ENCODE data around the gene ZNF865. TPM values are rescaled to one million over a fixed set of nuclear protein-coding genes. Genes with fewer than 3 reads are reported as not detected.

The ZNF865 gene
- total RNA-seq, 1 experiment from 2014 or later: 16.2 TPM

DNA sequence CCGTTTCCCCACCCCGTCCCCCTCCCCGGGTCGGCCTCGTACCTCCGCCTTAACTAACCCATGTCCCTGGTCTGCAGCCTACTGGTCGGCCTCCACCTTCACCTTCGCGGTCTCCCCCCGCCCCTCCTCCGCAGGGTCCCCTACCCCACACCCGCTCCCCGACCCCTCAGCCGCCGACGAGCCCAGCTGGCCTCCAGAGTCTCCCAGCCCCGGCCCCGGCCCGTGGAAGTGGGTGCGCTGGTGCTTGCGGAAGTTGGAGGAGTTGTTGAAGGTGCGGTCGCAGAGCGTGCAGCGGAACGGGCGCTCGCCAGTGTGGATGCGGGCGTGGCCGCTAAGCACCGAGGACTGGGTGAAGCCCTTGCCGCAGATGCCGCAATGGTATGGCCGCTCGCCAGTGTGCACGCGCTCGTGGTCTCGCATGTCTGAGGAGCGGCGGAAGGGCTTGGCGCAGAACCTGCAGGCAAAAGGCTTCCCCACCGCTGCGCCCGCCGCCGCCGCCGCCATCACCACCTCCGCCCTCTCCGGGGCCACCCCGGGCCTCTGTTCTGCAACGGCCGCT is 16.3 kb downstream of the ZNF865 start:
- no TSS peak for BruUV-seq (replicated peaks)

DNA sequence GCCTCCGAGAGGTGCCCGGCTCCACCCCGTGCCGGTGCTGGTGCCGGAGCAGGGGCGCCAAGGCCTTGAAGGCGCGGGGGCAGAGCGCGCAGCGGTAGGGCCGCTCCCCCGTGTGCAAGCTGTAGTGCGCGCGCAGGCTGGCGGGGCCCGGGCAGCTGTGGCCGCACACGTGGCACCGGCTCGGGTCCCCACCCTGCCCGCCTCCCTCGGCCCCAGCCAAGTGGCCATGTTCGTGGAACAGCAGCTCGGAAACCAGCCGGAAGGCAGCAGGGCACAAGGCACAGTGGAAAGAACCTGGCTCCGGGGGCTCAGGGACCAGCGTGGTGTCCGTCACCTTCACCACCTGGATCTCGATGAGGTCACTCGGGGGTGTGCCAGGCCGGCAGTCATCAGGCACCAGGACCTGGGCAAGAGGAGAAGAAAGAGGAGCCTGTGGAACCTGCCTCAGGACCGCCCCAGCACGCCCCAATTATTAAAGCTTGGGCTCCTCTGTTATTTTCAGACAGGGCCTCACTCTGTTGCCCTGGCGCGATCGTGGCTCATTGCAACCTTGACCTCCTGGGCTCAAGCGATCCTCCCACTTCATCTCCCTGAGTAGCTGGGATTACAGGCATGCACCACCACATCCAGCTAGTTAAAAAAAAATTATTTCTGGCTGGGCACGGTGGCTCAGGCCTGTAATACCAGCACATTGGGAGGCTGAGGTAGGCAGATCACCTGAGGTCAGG is 17.0 kb downstream of the ZNF865 start:
- ChIA-PET POLR2A (interaction anchor here (0.6 to 0.8 kb wide), 2 partner anchors 12 to 138 kb away, joined by 3 read pairs; partner anchors contain the start of gene NAT14), RAD21 (ENCODE audit: low non-redundant PET in 1 of 2, low total read pairs in 2 of 2, uncharacterized antibody in 2 of 2, unreplicated experiment in 2 of 2) (no interaction called here), CTCF (no interaction called here)
- no peaks in the 10 kb centered on the region for H3K79me2 ChIP-seq (ENCODE audit: insufficient read depth, low read length)
- no peak overlapping the region for H3K4me2 ChIP-seq (ENCODE audit: low read length)
- H4K20me1 ChIP-seq (ENCODE audit: insufficient read depth): no peaks in the 10 kb centered on the region
- no peak for ATAC-seq
- no peaks in the 10 kb centered on the region for H3K9me2 ChIP-seq (ENCODE audit: insufficient read depth)
- H3K4me1 ChIP-seq (ENCODE audit: control insufficient read depth in 1 of 2, insufficient read depth in 2 of 2, low read length in 2 of 2): peaks cover 8 to 14% of the 10 kb centered on the region in 2 experiments; a peak in 3 of 4 replicates
- no peak overlapping the region for H3K4me3 ChIP-seq (replicated peaks in 1 of 2; ENCODE audit: low read depth in 1 of 2, low read length in 2 of 2)
- H3K27me3 ChIP-seq (ENCODE audit: insufficient read depth, low read length): no peaks in the 10 kb centered on the region
- intact Hi-C loops (cut with micrococcal nuclease): no loop called here
- H3K27ac ChIP-seq (ENCODE audit: low read depth, low read length): no peak overlapping the region
- no peak overlapping the region for H3K9ac ChIP-seq (ENCODE audit: low read length)
- no TSS peak for BruUV-seq (replicated peaks)
- H2AFZ ChIP-seq (ENCODE audit: low read depth, low read length, poor library complexity, severe bottlenecking): no peak overlapping the region
- DNase-seq (ENCODE audit: low read depth, low spot score): no peak
- H3K9me3 ChIP-seq (ENCODE audit: control insufficient read depth in 1 of 2, insufficient read depth in 1 of 2, low read depth in 1 of 2, low read length in 2 of 2): no peaks in the 10 kb centered on the region
- 0 out of 4 replicates have a peak, but pooled peaks cover 0 to 3% of the 10 kb centered on the region in 2 experiments for H3K36me3 ChIP-seq (ENCODE audit: control insufficient read depth in 1 of 2, insufficient read depth in 2 of 2, low read length in 2 of 2)
- TF ChIP-seq YY1 (IDR thresholded peaks at IDR 0.05; ENCODE audit: extremely low read depth, insufficient replicate concordance, low read depth, low read length) (no peak), ZFX (IDR thresholded peaks at IDR 0.05) (no peak), ELF1 (IDR thresholded peaks at IDR 0.05; ENCODE audit: borderline replicate concordance, low read depth) (no peak), ZNF274 (IDR thresholded peaks at IDR 0.05; ENCODE audit: low read depth, low read length) (no peak), SP1 (IDR thresholded peaks at IDR 0.05; ENCODE audit: low read depth) (no peak), EZH2phosphoT487 (IDR thresholded peaks at IDR 0.05; ENCODE audit: borderline replicate concordance) (no peak), SIN3A (IDR thresholded peaks at IDR 0.05; ENCODE audit: low read depth) (no peak), ATF3 (IDR thresholded peaks at IDR 0.05) (no peak)
- TF ChIP-seq, protein P1, sequence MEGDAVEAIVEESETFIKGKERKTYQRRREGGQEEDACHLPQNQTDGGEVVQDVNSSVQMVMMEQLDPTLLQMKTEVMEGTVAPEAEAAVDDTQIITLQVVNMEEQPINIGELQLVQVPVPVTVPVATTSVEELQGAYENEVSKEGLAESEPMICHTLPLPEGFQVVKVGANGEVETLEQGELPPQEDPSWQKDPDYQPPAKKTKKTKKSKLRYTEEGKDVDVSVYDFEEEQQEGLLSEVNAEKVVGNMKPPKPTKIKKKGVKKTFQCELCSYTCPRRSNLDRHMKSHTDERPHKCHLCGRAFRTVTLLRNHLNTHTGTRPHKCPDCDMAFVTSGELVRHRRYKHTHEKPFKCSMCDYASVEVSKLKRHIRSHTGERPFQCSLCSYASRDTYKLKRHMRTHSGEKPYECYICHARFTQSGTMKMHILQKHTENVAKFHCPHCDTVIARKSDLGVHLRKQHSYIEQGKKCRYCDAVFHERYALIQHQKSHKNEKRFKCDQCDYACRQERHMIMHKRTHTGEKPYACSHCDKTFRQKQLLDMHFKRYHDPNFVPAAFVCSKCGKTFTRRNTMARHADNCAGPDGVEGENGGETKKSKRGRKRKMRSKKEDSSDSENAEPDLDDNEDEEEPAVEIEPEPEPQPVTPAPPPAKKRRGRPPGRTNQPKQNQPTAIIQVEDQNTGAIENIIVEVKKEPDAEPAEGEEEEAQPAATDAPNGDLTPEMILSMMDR (IDR thresholded peaks at IDR 0.05 in 2 of 3, conservative IDR thresholded peaks at IDR 0.05 in 1 of 3; ENCODE audit: borderline replicate concordance in 1 of 3, insufficient read depth in 1 of 3, low read depth in 2 of 3, low read length in 2 of 3): no peak

More for the DNA sequence above, 16.3 kb downstream of the ZNF865 start:
- no peaks in the 10 kb centered on the region for H4K20me1 ChIP-seq (ENCODE audit: insufficient read depth)
- POLR2A ChIA-PET: no interaction called here
- no peak overlapping the region for H2AFZ ChIP-seq (ENCODE audit: low read depth, low read length, poor library complexity, severe bottlenecking)
- H3K79me2 ChIP-seq (ENCODE audit: insufficient read depth, low read length): no peaks in the 10 kb centered on the region
- no peak for ATAC-seq
- intact Hi-C loops (cut with micrococcal nuclease): no loop called here
- no peak for DNase-seq (ENCODE audit: low read depth, low spot score)
- H3K9me2 ChIP-seq (ENCODE audit: insufficient read depth): no peaks in the 10 kb centered on the region
- H3K27me3 ChIP-seq (ENCODE audit: insufficient read depth, low read length): no peaks in the 10 kb centered on the region
- no peak overlapping the region for H3K27ac ChIP-seq (ENCODE audit: low read depth, low read length)
- H3K9me3 ChIP-seq (ENCODE audit: control insufficient read depth in 1 of 2, insufficient read depth in 1 of 2, low read depth in 1 of 2, low read length in 2 of 2): no peaks in the 10 kb centered on the region
- peaks cover 0 to 6% of the 10 kb centered on the region in 2 experiments; a peak in 1 of 4 replicates for H3K36me3 ChIP-seq (ENCODE audit: control insufficient read depth in 1 of 2, insufficient read depth in 2 of 2, low read length in 2 of 2)
- CTCF ChIA-PET: no interaction called here
- no peak overlapping the region for H3K4me3 ChIP-seq (replicated peaks in 1 of 2; ENCODE audit: low read depth in 1 of 2, low read length in 2 of 2)
- no peak for TF ChIP-seq ZFX (IDR thresholded peaks at IDR 0.05)
- no peak for TF ChIP-seq CEBPB (IDR thresholded peaks at IDR 0.05; ENCODE audit: low read depth)
- TF ChIP-seq ATF3 (IDR thresholded peaks at IDR 0.05): no peak
- no peak for TF ChIP-seq SRF (IDR thresholded peaks at IDR 0.05; ENCODE audit: low read depth)
- TF ChIP-seq EGR1 (IDR thresholded peaks at IDR 0.05; ENCODE audit: low read depth): no peak
- TF ChIP-seq YY1 (IDR thresholded peaks at IDR 0.05; ENCODE audit: extremely low read depth, insufficient replicate concordance, low read depth, low read length): no peak
- no peak for TF ChIP-seq EZH2 (IDR thresholded peaks at IDR 0.05)
- TF ChIP-seq CBX3 (IDR thresholded peaks at IDR 0.05; ENCODE audit: low read depth): no peak
- no peak for TF ChIP-seq ELF1 (IDR thresholded peaks at IDR 0.05; ENCODE audit: borderline replicate concordance, low read depth)
- TF ChIP-seq ZNF274 (IDR thresholded peaks at IDR 0.05; ENCODE audit: low read depth, low read length): no peak
- no peak for TF ChIP-seq POLR2AphosphoS5 (IDR thresholded peaks at IDR 0.05; ENCODE audit: low read depth, low read length)
- H3K4me2 ChIP-seq (ENCODE audit: low read length): no peak overlapping the region
- H3K9ac ChIP-seq (ENCODE audit: low read length): no peak overlapping the region
- peaks cover 8 to 14% of the 10 kb centered on the region in 2 experiments; a peak in 3 of 4 replicates for H3K4me1 ChIP-seq (ENCODE audit: control insufficient read depth in 1 of 2, insufficient read depth in 2 of 2, low read length in 2 of 2)
- RAD21 ChIA-PET (ENCODE audit: low non-redundant PET in 1 of 2, low total read pairs in 2 of 2, uncharacterized antibody in 2 of 2, unreplicated experiment in 2 of 2): no interaction called here
